SK-N-SH (cell line): ENCODE measurements around the gene LINC00237. TPM values are rescaled to one million over a fixed set of nuclear protein-coding genes. Genes with fewer than 3 reads are reported as not detected.

Experiments used
- CTCF ChIA-PET: fragments of 300-600, 350-600 bp; formaldehyde crosslinking; extraction: SDS; loops from one replicate; lab custom pipeline; 2021; lab: Yijun Ruan, JAX
- POLR2A ChIA-PET: fragments of 350-600 bp; sonication (Branson Sonifier 250); formaldehyde crosslinking; extraction: SDS; loops from one replicate; lab custom pipeline; 2020; ENCODE audit warnings: antibody characterized with exemption, inconsistent platforms; lab: Yijun Ruan, JAX
- DNase-seq: peaks from one replicate; pipeline ENCODE4 v3.0.0; 2012
- H2AFZ ChIP-seq: fragments of 200-600 bp; sonication (generic); 2 replicates; pipeline ENCODE4 v1.8.1; 2016; ENCODE audit warnings: antibody characterized with exemption, mild to moderate bottlenecking, low read depth
- H3F3A ChIP-seq: fragments of 200-600 bp; sonication (generic); replicated peaks from 2 replicates; pipeline ENCODE3; 2016; ENCODE audit warnings: antibody characterized with exemption, mild to moderate bottlenecking; ENCODE audit not compliant: insufficient read depth
- H3K27ac ChIP-seq, 2 experiments: fragments of 200-500 bp in 1 of 2; fragments of 200-600 bp in 1 of 2; sonication (Bioruptor generic) in 1 of 2; sonication (generic), shearing (Covaris generic) in 1 of 2; 2 replicates each; pipeline versions ENCODE4 v1.5.1 to v1.6.1; 2014 to 2016; ENCODE audit warnings: low read depth in 2 of 2, inconsistent platforms in 1 of 2, low read length in 1 of 2, mild to moderate bottlenecking in 1 of 2, mixed read lengths in 1 of 2
- H3K27me3 ChIP-seq: fragments of 200-600 bp; sonication (generic), shearing (Covaris generic); 2 replicates; pipeline ENCODE4 v1.6.1; 2016; ENCODE audit warnings: mixed run types; ENCODE audit not compliant: insufficient read depth
- H3K36me3 ChIP-seq, 2 experiments: fragments of 200-500 bp in 1 of 2; fragments of 200-600 bp in 1 of 2; sonication (Bioruptor generic) in 1 of 2; sonication (generic) in 1 of 2; replicated peaks in 1 of 2; 2 replicates each; pipeline versions ENCODE3 to v1.5.1; 2014 to 2016; ENCODE audit warnings: low read length in 1 of 2, mild to moderate bottlenecking in 1 of 2; ENCODE audit not compliant: insufficient read depth in 2 of 2, control insufficient read depth in 1 of 2
- H3K4me1 ChIP-seq, 2 experiments: fragments of 200-500 bp in 1 of 2; fragments of 200-600 bp in 1 of 2; sonication (Bioruptor generic) in 1 of 2; sonication (generic), shearing (Covaris generic) in 1 of 2; 2 replicates each; pipeline versions ENCODE4 v1.5.1 to v1.6.1; 2014 to 2016; ENCODE audit warnings: low read depth in 1 of 2, low read length in 1 of 2, mixed run types in 1 of 2; ENCODE audit not compliant: insufficient read depth in 2 of 2, control insufficient read depth in 1 of 2
- H3K4me2 ChIP-seq: fragments of 200-600 bp; sonication (generic), shearing (Covaris generic); 2 replicates; pipeline ENCODE4 v1.6.1; 2017; ENCODE audit warnings: mixed run types
- H3K4me3 ChIP-seq, 2 experiments: fragments of 200-500 bp in 1 of 2; fragments of 200-600 bp in 1 of 2; sonication (Bioruptor generic) in 1 of 2; sonication (generic), shearing (Covaris generic) in 1 of 2; 2 replicates each; pipeline versions ENCODE4 v1.5.1 to v1.8.1; 2014 to 2016; ENCODE audit warnings: low read depth in 2 of 2, inconsistent platforms in 1 of 2, low read length in 1 of 2, mild to moderate bottlenecking in 1 of 2, mixed read lengths in 1 of 2, moderate library complexity in 1 of 2
- H3K79me2 ChIP-seq: fragments of 200-600 bp; sonication (generic); 2 replicates; pipeline ENCODE4 v1.8.1; 2017; ENCODE audit warnings: mild to moderate bottlenecking; ENCODE audit not compliant: insufficient read depth
- H3K9ac ChIP-seq: fragments of 200-600 bp; sonication (generic); 2 replicates; pipeline ENCODE4 v1.6.1; 2017; ENCODE audit warnings: mixed run types
- H3K9me2 ChIP-seq: fragments of 200-600 bp; sonication (generic); 2 replicates; pipeline ENCODE4 v1.6.1; 2017; ENCODE audit warnings: mixed run types
- H3K9me3 ChIP-seq: fragments of 200-600 bp; sonication (generic); 2 replicates; pipeline ENCODE4 v1.6.1; 2017; ENCODE audit warnings: mixed run types, mild to moderate bottlenecking, moderate library complexity
- H4K20me1 ChIP-seq: fragments of 200-600 bp; sonication (generic); 2 replicates; pipeline ENCODE4 v1.6.1; 2017; ENCODE audit warnings: mild to moderate bottlenecking, mixed run types; ENCODE audit not compliant: insufficient read depth
- ELF1 ChIP-seq: IDR thresholded peaks from 2 replicates; pipeline ENCODE4 v1.4.0; 2012
- FOXJ3 ChIP-seq: sonication (generic); formaldehyde crosslinking; IDR thresholded peaks from 2 replicates; pipeline ENCODE4 v1.5.1; 2020; ENCODE audit warnings: mild to moderate bottlenecking, missing genetic modification reagents
- NRF1 ChIP-seq: IDR thresholded peaks from 2 replicates; pipeline ENCODE4 v1.6.1; 2012; ENCODE audit warnings: low read depth, mild to moderate bottlenecking, low read length
- SMC3 ChIP-seq: IDR thresholded peaks from 2 replicates; pipeline ENCODE4 v1.6.1; 2012; ENCODE audit warnings: low read depth, low read length, improper control_type of control experiment
- TCF12 ChIP-seq: IDR thresholded peaks from 2 replicates; pipeline ENCODE4 v1.4.0; 2012
- WGBS: methylation state at CpG from one replicate; pipeline ENCODE4 v1.1.6; 2017; ENCODE audit warnings: low lambda C conversion rate; 5-methylcytosine and 5-hydroxymethylcytosine counted together
- polyA plus RNA-seq, 3 experiments: library from polyadenylated mRNA; depleted of rRNA; stranded (reverse); fragments of >200 nt; gene quantifications; 2 replicates each; pipeline ENCODE4 v1.2.3, GENCODE V29; 2012
- TF ChIP-seq, protein P1 (sequence below): IDR thresholded peaks from 2 replicates; pipeline ENCODE4 v1.6.1; 2012; ENCODE audit warnings: mild to moderate bottlenecking, low read depth, low read length, moderate library complexity

LINC00237 gene
- polyA plus RNA-seq, 1 of the 3 experiments (the other 2 are of a cell fraction): not detected

DNA sequence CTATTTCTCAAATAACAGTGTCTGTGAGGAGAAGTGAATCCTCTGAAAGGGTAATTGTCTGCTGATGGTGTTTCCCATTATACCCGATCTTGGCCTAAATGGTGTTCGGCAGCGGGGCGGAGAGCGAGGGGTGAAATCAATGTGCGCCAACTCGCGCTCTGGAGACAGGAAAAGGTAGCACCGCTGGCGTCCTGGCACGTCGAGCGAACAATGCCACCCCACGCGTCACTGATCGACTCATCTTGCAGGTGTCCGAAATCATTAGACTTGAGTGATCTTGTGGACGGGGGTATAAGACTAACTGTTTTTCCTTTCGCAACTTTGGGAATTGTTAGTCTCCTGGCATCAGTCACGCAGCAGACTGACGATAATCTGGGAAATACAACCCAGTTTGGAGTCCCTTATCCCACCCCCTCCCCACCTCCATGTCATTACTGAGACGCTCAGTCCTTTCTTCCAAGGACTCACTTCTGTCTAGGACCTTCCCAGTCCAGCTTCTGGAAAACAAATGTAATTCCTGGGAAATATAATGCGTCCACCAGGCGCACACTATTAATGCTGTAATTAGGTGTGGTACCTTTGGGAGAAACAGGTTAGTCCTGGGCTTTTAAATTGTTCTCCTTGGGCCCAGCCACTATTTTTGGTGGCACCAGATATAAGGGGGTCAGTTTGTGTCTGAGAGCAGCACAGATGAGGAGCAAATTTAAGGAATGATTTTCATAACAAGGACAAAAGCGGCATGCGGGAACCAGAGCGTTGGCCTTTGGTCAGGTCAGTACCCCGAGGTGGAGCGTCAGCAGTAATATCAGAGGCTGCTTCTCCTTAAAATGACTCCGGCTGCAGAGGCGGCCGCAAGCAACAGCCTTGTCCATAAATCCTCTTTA, 2.3 kb downstream of the LINC00237 start (continued):
- no peak for TF ChIP-seq TCF12
- TF ChIP-seq, protein P1, sequence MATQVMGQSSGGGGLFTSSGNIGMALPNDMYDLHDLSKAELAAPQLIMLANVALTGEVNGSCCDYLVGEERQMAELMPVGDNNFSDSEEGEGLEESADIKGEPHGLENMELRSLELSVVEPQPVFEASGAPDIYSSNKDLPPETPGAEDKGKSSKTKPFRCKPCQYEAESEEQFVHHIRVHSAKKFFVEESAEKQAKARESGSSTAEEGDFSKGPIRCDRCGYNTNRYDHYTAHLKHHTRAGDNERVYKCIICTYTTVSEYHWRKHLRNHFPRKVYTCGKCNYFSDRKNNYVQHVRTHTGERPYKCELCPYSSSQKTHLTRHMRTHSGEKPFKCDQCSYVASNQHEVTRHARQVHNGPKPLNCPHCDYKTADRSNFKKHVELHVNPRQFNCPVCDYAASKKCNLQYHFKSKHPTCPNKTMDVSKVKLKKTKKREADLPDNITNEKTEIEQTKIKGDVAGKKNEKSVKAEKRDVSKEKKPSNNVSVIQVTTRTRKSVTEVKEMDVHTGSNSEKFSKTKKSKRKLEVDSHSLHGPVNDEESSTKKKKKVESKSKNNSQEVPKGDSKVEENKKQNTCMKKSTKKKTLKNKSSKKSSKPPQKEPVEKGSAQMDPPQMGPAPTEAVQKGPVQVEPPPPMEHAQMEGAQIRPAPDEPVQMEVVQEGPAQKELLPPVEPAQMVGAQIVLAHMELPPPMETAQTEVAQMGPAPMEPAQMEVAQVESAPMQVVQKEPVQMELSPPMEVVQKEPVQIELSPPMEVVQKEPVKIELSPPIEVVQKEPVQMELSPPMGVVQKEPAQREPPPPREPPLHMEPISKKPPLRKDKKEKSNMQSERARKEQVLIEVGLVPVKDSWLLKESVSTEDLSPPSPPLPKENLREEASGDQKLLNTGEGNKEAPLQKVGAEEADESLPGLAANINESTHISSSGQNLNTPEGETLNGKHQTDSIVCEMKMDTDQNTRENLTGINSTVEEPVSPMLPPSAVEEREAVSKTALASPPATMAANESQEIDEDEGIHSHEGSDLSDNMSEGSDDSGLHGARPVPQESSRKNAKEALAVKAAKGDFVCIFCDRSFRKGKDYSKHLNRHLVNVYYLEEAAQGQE: no peak
- TF ChIP-seq NRF1: no peak
- no peak for TF ChIP-seq SMC3
- TF ChIP-seq FOXJ3 (CRISPR knock-in tag): no peak

DNA sequence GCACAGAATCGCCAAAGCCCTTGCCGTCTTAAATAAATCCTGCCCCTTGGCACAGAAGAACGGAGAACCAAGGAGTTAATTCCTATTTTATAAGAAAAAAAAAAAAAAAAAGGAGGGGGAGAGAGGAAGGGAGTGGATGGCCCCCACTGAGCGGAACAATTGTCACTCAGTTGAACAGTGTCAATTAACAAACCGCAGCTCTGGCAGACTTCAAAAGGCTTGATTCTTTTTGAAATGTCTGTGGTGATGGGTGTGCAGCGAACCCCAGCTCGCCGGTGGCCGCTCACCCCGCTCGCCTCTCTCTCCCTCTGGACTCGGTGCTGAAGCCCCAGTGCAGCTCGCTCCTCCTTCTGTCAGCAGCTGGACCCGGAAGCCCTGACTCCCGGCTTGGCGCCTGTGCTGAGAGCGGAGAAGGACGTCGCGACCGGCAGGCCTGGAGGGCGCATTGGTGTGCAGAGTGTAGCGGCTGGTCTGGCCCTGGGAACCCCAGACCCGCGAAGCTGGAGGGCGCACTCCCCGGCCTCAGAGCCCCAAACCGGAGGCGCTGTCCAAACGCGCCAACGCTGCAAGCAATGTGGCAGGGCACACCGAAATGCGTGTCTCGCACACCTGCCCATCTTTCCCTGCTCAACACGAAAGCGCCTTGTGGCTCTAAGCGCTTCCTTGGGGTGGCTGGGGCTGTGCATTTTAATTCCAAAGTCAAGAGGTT, 3.4 kb downstream of the LINC00237 start:
- WGBS: 5% methylated on average over 25 of the region's 38 CpGs
- no peaks in the 10 kb centered on the region for H3F3A ChIP-seq
- no peak overlapping the region for H3K27ac ChIP-seq
- H3K79me2 ChIP-seq: no peaks in the 10 kb centered on the region
- H3K4me2 ChIP-seq: no peak overlapping the region
- no peak overlapping the region for H3K9ac ChIP-seq
- ChIA-PET POLR2A (no interaction called here), CTCF (interaction anchor here (0.9 to 2.8 kb wide), 5 partner anchors 8 to 133 kb away, joined by 3 to 11 read pairs (median 6); no protein-coding TSS in a partner anchor)
- no peaks in the 10 kb centered on the region for H4K20me1 ChIP-seq
- peaks cover 89% of the 10 kb centered on the region for H3K27me3 ChIP-seq
- peak; percentile 64 for DNase-seq
- peaks cover 0 to 23% of the 10 kb centered on the region in 2 experiments; a peak in 1 of 4 replicates for H3K4me1 ChIP-seq
- H3K9me3 ChIP-seq: no peaks in the 10 kb centered on the region
- no peak overlapping the region for H2AFZ ChIP-seq
- no peaks in the 10 kb centered on the region for H3K36me3 ChIP-seq
- TF ChIP-seq, protein P1: peak; percentile 70; the same call in 1 of the 2 replicates
- no peak for TF ChIP-seq ELF1
- H3K4me3 ChIP-seq: no peak overlapping the region; a peak in 1 of 4 replicates
- no peaks in the 10 kb centered on the region for H3K9me2 ChIP-seq
